GM18861 (cell line): ENCODE measurements around the gene SYNJ2.

Source experiments
- ATAC-seq: cut with Tn5 transposase; IDR thresholded peaks from one replicate; pipeline ENCODE4 v1.9.1; 2021; ENCODE audit not compliant: unreplicated experiment

Gene SYNJ2

GRCh38 chr6:158071121-158072082 is 89.7 kb downstream of the SYNJ2 start:
- no peak for ATAC-seq

GRCh38 chr6:158072083-158072721 is 90.5 kb downstream of the SYNJ2 start:
- no peak for ATAC-seq

- ATAC-seq = no peak
These were observed 92.1 kb downstream of the SYNJ2 start for GRCh38 chr6:158073776-158074175.

GRCh38 chr6:158076548-158076947 is 94.9 kb downstream of the SYNJ2 start:
- no peak for ATAC-seq

GRCh38 chr6:158077676-158078075 is 96.0 kb downstream of the SYNJ2 start:
- ATAC-seq = no peak

GRCh38 chr6:158078320-158078719 is 96.7 kb downstream of the SYNJ2 start:
- ATAC-seq = no peak

GRCh38 chr6:158080849-158081656 is 99.4 kb downstream of the SYNJ2 start:
- no peak for ATAC-seq

- no peak for ATAC-seq
These were observed 99.9 kb downstream of the SYNJ2 start for GRCh38 chr6:158081657-158081935.

- ATAC-seq = no peak
These were observed 102.0 kb downstream of the SYNJ2 start for GRCh38 chr6:158083455-158084325.

GRCh38 chr6:158085261-158086053 is 103.8 kb downstream of the SYNJ2 start:
- ATAC-seq = no peak

GRCh38 chr6:158086054-158086503 is 104.4 kb downstream of the SYNJ2 start:
- ATAC-seq = peak; percentile 83

GRCh38 chr6:158086504-158087223 is 105.0 kb downstream of the SYNJ2 start:
- no peak for ATAC-seq

- no peak for ATAC-seq
These were observed 105.7 kb downstream of the SYNJ2 start for GRCh38 chr6:158087224-158087867.

GRCh38 chr6:158092806-158093205 is 111.1 kb downstream of the SYNJ2 start:
- no peak for ATAC-seq

GRCh38 chr6:158095031-158095430 is 113.4 kb downstream of the SYNJ2 start:
- no peak for ATAC-seq

- ATAC-seq = no peak
These were observed 114.0 kb downstream of the SYNJ2 start for GRCh38 chr6:158095671-158096070.

GRCh38 chr6:158103228-158103627 is 121.6 kb downstream of the SYNJ2 start:
- ATAC-seq = no peak

GRCh38 chr6:158104696-158105095 is 123.0 kb downstream of the SYNJ2 start:
- no peak for ATAC-seq

GRCh38 chr6:158109748-158110147 is 128.1 kb downstream of the SYNJ2 start:
- ATAC-seq = no peak
